Liver (tissue), 9 donors: ENCODE measurements around the gene TUT7. TPM values are rescaled to one million over a fixed set of nuclear protein-coding genes. Genes with fewer than 3 reads are reported as not detected.
"Not testable (repeated sequence)": the region's sequence is repeated elsewhere in the genome, so short reads cannot be mapped to it uniquely, and the experiment has no call there.

Experiments
- DNase-seq: peaks from one replicate; pipeline ENCODE4 v3.0.0-alpha.2; 2017; ENCODE audit warnings: low spot score
- H3K27ac ChIP-seq, 2 donors: one replicate each; pipeline ENCODE4 v1.7.0; 2013; ENCODE audit warnings: inconsistent platforms in 2 of 2, low read length in 2 of 2, control low read depth in 1 of 2, low read depth in 1 of 2, mild to moderate bottlenecking in 1 of 2
- H3K27me3 ChIP-seq, 4 donors: one replicate each; pipeline versions ENCODE4 v1.6.1 to v1.7.0; 2013; ENCODE audit warnings: low read length in 3 of 4, inconsistent platforms in 1 of 4, mild to moderate bottlenecking in 1 of 4, moderate library complexity in 1 of 4; ENCODE audit not compliant: control insufficient read depth in 4 of 4, insufficient read depth in 4 of 4
- H3K36me3 ChIP-seq, 4 donors: one replicate each; pipeline versions ENCODE4 v1.6.1 to v1.7.0; 2013; ENCODE audit warnings: low read length in 3 of 4, mild to moderate bottlenecking in 3 of 4, low read depth in 1 of 4, moderate library complexity in 1 of 4; ENCODE audit not compliant: control insufficient read depth in 4 of 4, insufficient read depth in 3 of 4
- H3K4me1 ChIP-seq, 4 donors: one replicate each; pipeline versions ENCODE4 v1.6.1 to v1.7.0; 2013; ENCODE audit warnings: low read length in 3 of 4, mild to moderate bottlenecking in 3 of 4, moderate library complexity in 1 of 4; ENCODE audit not compliant: control insufficient read depth in 4 of 4, insufficient read depth in 4 of 4
- H3K4me3 ChIP-seq, 3 donors: one replicate each; pipeline versions ENCODE4 v1.6.1 to v1.7.0; 2013; ENCODE audit warnings: low read length in 3 of 3, control low read depth in 1 of 3, low read depth in 1 of 3, mild to moderate bottlenecking in 1 of 3
- H3K9ac ChIP-seq, 2 donors: one replicate each; pipeline ENCODE4 v1.7.0; 2013; ENCODE audit warnings: low read length in 2 of 2, mild to moderate bottlenecking in 2 of 2, moderate library complexity in 2 of 2, control low read depth in 1 of 2, low read depth in 1 of 2
- H3K9me3 ChIP-seq, 4 donors: one replicate each; pipeline versions ENCODE4 v1.6.1 to v1.7.0; 2013; ENCODE audit warnings: low read length in 3 of 4; ENCODE audit not compliant: control insufficient read depth in 4 of 4
- EGR1 ChIP-seq, 2 donors: IDR thresholded peaks; 2 replicates each; pipeline ENCODE4 v1.6.1; 2016 to 2018; ENCODE audit warnings: antibody characterized with exemption in 2 of 2, low read depth in 2 of 2
- FOXA1 ChIP-seq: IDR thresholded peaks from 2 replicates; pipeline ENCODE4 v1.6.1; 2016; ENCODE audit warnings: antibody characterized with exemption
- FOXA2 ChIP-seq: IDR thresholded peaks from 2 replicates; pipeline ENCODE4 v1.6.1; 2016; ENCODE audit warnings: antibody characterized with exemption
- GABPA ChIP-seq, 2 donors: IDR thresholded peaks in 1 of 2; conservative IDR thresholded peaks in 1 of 2; 2 replicates each; pipeline ENCODE4 v1.6.1; 2016; ENCODE audit warnings: antibody characterized with exemption in 2 of 2, mild to moderate bottlenecking in 1 of 2, moderate library complexity in 1 of 2
- HNF4A ChIP-seq, 2 donors: conservative IDR thresholded peaks; 2 replicates each; pipeline ENCODE4 v1.6.1; 2016; ENCODE audit warnings: antibody characterized with exemption in 2 of 2, mild to moderate bottlenecking in 2 of 2
- HNF4G ChIP-seq: IDR thresholded peaks from 2 replicates; pipeline ENCODE4 v1.6.1; 2016; ENCODE audit warnings: antibody characterized with exemption
- NR2F2 ChIP-seq: IDR thresholded peaks from 2 replicates; pipeline ENCODE4 v1.6.1; 2016; ENCODE audit warnings: antibody characterized with exemption
- RAD21 ChIP-seq, 2 donors: IDR thresholded peaks; 2 replicates each; pipeline ENCODE4 v1.6.1; 2016; ENCODE audit warnings: antibody characterized with exemption in 2 of 2, mild to moderate bottlenecking in 2 of 2
- RXRA ChIP-seq, 2 donors: IDR thresholded peaks; 2 replicates each; pipeline ENCODE4 v1.6.1; 2017 to 2018; ENCODE audit warnings: antibody characterized with exemption in 2 of 2, mild to moderate bottlenecking in 1 of 2
- SP1 ChIP-seq: IDR thresholded peaks from 2 replicates; pipeline ENCODE4 v1.6.1; 2018; ENCODE audit warnings: antibody characterized with exemption, mild to moderate bottlenecking
- YY1 ChIP-seq: IDR thresholded peaks from 2 replicates; pipeline ENCODE4 v1.6.1; 2016; ENCODE audit warnings: antibody characterized with exemption, mild to moderate bottlenecking
- WGBS: extraction: QIAGEN DNeasy Blood & Tissue Kit; methylation state at CpG from one replicate; pipeline ENCODE4 v1.1.7; 2013; 5-methylcytosine and 5-hydroxymethylcytosine counted together
- polyA plus RNA-seq, 2 donors: library from polyadenylated mRNA; stranded (reverse) in 1 of 2; unstranded in 1 of 2; fragments of 200-250 nt in 1 of 2; fragments of >200 nt in 1 of 2; fragmentation: Nextera tagmentation in 1 of 2; extraction: Ambion mirVana in 1 of 2; gene quantifications; one replicate each; pipeline versions ENCODE4 v1.2.1 to v1.2.3, GENCODE V29; 2013 to 2015
- total RNA-seq, 2 donors: library from RNA; depleted of rRNA; stranded (reverse); fragments of >200 nt; gene quantifications; one replicate each; pipeline ENCODE4 v1.2.3, GENCODE V29; 2014
- TF ChIP-seq, protein P1 (sequence below): IDR thresholded peaks from 2 replicates; pipeline ENCODE4 v1.6.1; 2016; ENCODE audit warnings: antibody characterized with exemption
- TF ChIP-seq, protein P2 (sequence below): fragments of 150-350 bp; IDR thresholded peaks from 2 replicates; pipeline ENCODE4 v1.5.1; 2017; ENCODE audit warnings: improper control_type of control experiment, low read depth, low read length; ENCODE audit not compliant: missing input control
- TF ChIP-seq, protein P3 (sequence below): IDR thresholded peaks from 2 replicates; pipeline ENCODE4 v1.6.1; 2016; ENCODE audit warnings: antibody characterized with exemption
- TF ChIP-seq, protein P4 (sequence below): IDR thresholded peaks from 2 replicates; pipeline ENCODE4 v1.6.1; 2016; ENCODE audit warnings: antibody characterized with exemption, mild to moderate bottlenecking
- donor health status: healthy.
- donor health status: healthy.
- donor health status: healthy.
- donor health status: healthy.
- donor health status: healthy.

The TUT7 gene
- total and polyA plus RNA-seq, 4 donors, result 10.7 to 34.6 (median 15.9) TPM

DNA sequence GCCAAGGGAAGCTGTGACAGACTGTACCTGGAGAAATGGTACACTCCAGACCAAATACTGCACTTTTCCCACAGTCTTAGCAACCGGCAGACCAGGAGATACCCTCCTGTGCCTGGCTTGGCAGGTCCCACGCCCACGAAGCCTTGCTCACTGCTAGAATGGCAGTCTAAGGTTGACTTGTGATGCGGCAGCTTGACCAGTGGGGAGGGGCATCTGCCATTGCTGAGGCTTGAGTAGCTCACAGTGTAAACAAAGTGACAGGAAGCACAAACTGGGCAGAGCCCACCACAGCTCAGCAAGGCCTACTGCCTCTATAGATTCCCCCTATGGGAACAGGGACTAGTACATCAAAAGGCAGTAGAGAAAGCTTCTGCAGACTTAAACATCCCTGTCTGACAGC is 36.0 kb upstream of the TUT7 start:
- 92% methylated on average over 4 of the region's 4 CpGs for WGBS
- H3K4me3 ChIP-seq, H3K36me3 ChIP-seq, DNase-seq, H3K27me3 ChIP-seq, H3K27ac ChIP-seq, H3K9me3 ChIP-seq, H3K4me1 ChIP-seq, H3K9ac ChIP-seq: not testable (repeated sequence)

DNA sequence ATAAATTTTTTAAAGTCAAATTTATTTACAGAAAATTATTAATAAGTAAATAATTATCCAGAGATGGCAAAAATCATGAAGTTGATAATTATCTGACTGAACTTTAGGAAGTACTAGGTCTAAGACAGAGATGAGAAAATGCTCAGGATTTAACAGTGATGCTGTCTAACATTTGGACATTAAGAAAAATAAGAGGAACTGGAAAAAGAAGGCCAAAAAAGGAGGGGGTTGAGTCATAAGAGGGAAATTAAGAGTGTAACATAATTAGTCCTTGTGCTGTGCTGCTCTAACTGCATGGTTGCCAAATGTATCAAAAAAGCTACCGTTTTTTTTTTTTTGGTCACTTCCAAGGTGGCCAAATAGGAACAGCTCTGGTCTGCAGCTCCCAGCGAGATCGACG is 35.4 kb upstream of the TUT7 start:
- Histone ChIP-seq H3K36me3 (no peaks in the 10 kb centered on the region), H3K9me3 (no peaks in the 10 kb centered on the region), H3K4me1 (no peaks in the 10 kb centered on the region), H3K9ac (no peak overlapping the region), H3K27ac (no peak overlapping the region), H3K27me3 (no peaks in the 10 kb centered on the region), H3K4me3 (no peak overlapping the region)
- TF ChIP-seq GABPA (IDR thresholded peaks at IDR 0.05 in 1 of 2, conservative IDR thresholded peaks at IDR 0.05 in 1 of 2) (no peak), HNF4A (conservative IDR thresholded peaks at IDR 0.05) (no peak), RXRA (IDR thresholded peaks at IDR 0.05) (no peak), HNF4G (no peak), FOXA2 (no peak), RAD21 (IDR thresholded peaks at IDR 0.05) (no peak), YY1 (no peak), SP1 (no peak), FOXA1 (no peak), NR2F2 (no peak), EGR1 (IDR thresholded peaks at IDR 0.05; ENCODE audit: low read depth in 2 of 2) (no peak)
- TF ChIP-seq, protein P1, sequence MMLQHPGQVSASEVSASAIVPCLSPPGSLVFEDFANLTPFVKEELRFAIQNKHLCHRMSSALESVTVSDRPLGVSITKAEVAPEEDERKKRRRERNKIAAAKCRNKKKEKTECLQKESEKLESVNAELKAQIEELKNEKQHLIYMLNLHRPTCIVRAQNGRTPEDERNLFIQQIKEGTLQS, result no peak
- TF ChIP-seq, protein P2, sequence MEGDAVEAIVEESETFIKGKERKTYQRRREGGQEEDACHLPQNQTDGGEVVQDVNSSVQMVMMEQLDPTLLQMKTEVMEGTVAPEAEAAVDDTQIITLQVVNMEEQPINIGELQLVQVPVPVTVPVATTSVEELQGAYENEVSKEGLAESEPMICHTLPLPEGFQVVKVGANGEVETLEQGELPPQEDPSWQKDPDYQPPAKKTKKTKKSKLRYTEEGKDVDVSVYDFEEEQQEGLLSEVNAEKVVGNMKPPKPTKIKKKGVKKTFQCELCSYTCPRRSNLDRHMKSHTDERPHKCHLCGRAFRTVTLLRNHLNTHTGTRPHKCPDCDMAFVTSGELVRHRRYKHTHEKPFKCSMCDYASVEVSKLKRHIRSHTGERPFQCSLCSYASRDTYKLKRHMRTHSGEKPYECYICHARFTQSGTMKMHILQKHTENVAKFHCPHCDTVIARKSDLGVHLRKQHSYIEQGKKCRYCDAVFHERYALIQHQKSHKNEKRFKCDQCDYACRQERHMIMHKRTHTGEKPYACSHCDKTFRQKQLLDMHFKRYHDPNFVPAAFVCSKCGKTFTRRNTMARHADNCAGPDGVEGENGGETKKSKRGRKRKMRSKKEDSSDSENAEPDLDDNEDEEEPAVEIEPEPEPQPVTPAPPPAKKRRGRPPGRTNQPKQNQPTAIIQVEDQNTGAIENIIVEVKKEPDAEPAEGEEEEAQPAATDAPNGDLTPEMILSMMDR, result no peak
- TF ChIP-seq, protein P3, sequence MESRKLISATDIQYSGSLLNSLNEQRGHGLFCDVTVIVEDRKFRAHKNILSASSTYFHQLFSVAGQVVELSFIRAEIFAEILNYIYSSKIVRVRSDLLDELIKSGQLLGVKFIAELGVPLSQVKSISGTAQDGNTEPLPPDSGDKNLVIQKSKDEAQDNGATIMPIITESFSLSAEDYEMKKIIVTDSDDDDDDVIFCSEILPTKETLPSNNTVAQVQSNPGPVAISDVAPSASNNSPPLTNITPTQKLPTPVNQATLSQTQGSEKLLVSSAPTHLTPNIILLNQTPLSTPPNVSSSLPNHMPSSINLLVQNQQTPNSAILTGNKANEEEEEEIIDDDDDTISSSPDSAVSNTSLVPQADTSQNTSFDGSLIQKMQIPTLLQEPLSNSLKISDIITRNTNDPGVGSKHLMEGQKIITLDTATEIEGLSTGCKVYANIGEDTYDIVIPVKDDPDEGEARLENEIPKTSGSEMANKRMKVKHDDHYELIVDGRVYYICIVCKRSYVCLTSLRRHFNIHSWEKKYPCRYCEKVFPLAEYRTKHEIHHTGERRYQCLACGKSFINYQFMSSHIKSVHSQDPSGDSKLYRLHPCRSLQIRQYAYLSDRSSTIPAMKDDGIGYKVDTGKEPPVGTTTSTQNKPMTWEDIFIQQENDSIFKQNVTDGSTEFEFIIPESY, result no peak
- TF ChIP-seq, protein P4, sequence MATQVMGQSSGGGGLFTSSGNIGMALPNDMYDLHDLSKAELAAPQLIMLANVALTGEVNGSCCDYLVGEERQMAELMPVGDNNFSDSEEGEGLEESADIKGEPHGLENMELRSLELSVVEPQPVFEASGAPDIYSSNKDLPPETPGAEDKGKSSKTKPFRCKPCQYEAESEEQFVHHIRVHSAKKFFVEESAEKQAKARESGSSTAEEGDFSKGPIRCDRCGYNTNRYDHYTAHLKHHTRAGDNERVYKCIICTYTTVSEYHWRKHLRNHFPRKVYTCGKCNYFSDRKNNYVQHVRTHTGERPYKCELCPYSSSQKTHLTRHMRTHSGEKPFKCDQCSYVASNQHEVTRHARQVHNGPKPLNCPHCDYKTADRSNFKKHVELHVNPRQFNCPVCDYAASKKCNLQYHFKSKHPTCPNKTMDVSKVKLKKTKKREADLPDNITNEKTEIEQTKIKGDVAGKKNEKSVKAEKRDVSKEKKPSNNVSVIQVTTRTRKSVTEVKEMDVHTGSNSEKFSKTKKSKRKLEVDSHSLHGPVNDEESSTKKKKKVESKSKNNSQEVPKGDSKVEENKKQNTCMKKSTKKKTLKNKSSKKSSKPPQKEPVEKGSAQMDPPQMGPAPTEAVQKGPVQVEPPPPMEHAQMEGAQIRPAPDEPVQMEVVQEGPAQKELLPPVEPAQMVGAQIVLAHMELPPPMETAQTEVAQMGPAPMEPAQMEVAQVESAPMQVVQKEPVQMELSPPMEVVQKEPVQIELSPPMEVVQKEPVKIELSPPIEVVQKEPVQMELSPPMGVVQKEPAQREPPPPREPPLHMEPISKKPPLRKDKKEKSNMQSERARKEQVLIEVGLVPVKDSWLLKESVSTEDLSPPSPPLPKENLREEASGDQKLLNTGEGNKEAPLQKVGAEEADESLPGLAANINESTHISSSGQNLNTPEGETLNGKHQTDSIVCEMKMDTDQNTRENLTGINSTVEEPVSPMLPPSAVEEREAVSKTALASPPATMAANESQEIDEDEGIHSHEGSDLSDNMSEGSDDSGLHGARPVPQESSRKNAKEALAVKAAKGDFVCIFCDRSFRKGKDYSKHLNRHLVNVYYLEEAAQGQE, result no peak
- WGBS, result 93% methylated on average over 4 of the region's 4 CpGs
- DNase-seq, result no peak
